ENCODE data around the gene P2RY6. TPM values are rescaled to one million over a fixed set of nuclear protein-coding genes. Genes with fewer than 3 reads are reported as not detected.

P2RY6 gene
- total RNA-seq, 1 donor from 2014 or later = not detected

- no peaks in the 10 kb centered on the region for H3K9me3 Mint-ChIP-seq
- peaks cover 5% of the 10 kb centered on the region for H3K4me1 Mint-ChIP-seq
- TF ChIP-seq CTCF (conservative IDR thresholded peaks at IDR 0.05) = no peak
- no peak for DNase-seq (ENCODE audit: low read depth, low spot score)
- H3K27me3 Mint-ChIP-seq (ENCODE audit: low read depth) = no peaks in the 10 kb centered on the region
- H3K4me3 Mint-ChIP-seq = no peak overlapping the region
- no peaks in the 10 kb centered on the region for H3K36me3 Mint-ChIP-seq (ENCODE audit: low read depth)
- H3K27ac Mint-ChIP-seq (ENCODE audit: unreplicated experiment) = no peak overlapping the region
Observed at GRCh38 chr11:73294604-73295003, 22.5 kb downstream of the P2RY6 start.

- no peak overlapping the region for H3K27ac Mint-ChIP-seq (ENCODE audit: unreplicated experiment)
- H3K36me3 Mint-ChIP-seq (ENCODE audit: low read depth) = no peaks in the 10 kb centered on the region
- H3K27me3 Mint-ChIP-seq (ENCODE audit: low read depth) = no peaks in the 10 kb centered on the region
- no peaks in the 10 kb centered on the region for H3K9me3 Mint-ChIP-seq
- TF ChIP-seq CTCF (conservative IDR thresholded peaks at IDR 0.05) = peak; percentile 88
- H3K4me1 Mint-ChIP-seq = peaks cover 4% of the 10 kb centered on the region
- no peak overlapping the region for H3K4me3 Mint-ChIP-seq
- peak; percentile 91 for DNase-seq (ENCODE audit: low read depth, low spot score)
Observed at GRCh38 chr11:73295241-73295995, 23.3 kb downstream of the P2RY6 start.

GRCh38 chr11:73295996-73296318 lies 23.8 kb downstream of the P2RY6 start:
- Mint-ChIP-seq H3K4me3 (no peak overlapping the region), H3K4me1 (peaks cover 4% of the 10 kb centered on the region), H3K36me3 (ENCODE audit: low read depth) (no peaks in the 10 kb centered on the region), H3K9me3 (no peaks in the 10 kb centered on the region), H3K27me3 (ENCODE audit: low read depth) (no peaks in the 10 kb centered on the region), H3K27ac (ENCODE audit: unreplicated experiment) (no peak overlapping the region)
- no peak for DNase-seq (ENCODE audit: low read depth, low spot score)
- no peak for TF ChIP-seq CTCF (conservative IDR thresholded peaks at IDR 0.05)

GRCh38 chr11:73296501-73297230 lies 24.5 kb downstream of the P2RY6 start:
- Mint-ChIP-seq H3K4me3 (no peak overlapping the region), H3K27ac (ENCODE audit: unreplicated experiment) (no peak overlapping the region), H3K4me1 (peaks cover 4% of the 10 kb centered on the region), H3K9me3 (no peaks in the 10 kb centered on the region), H3K36me3 (ENCODE audit: low read depth) (no peaks in the 10 kb centered on the region), H3K27me3 (ENCODE audit: low read depth) (no peaks in the 10 kb centered on the region)
- TF ChIP-seq CTCF (conservative IDR thresholded peaks at IDR 0.05) = no peak
- DNase-seq (ENCODE audit: low read depth, low spot score) = no peak

GRCh38 chr11:73297231-73297590 lies 25.1 kb downstream of the P2RY6 start:
- DNase-seq (ENCODE audit: low read depth, low spot score) = no peak
- H3K4me1 Mint-ChIP-seq = peaks cover 1% of the 10 kb centered on the region
- no peaks in the 10 kb centered on the region for H3K27me3 Mint-ChIP-seq (ENCODE audit: low read depth)
- no peak for TF ChIP-seq CTCF (conservative IDR thresholded peaks at IDR 0.05)
- no peak overlapping the region for H3K27ac Mint-ChIP-seq (ENCODE audit: unreplicated experiment)
- H3K4me3 Mint-ChIP-seq = no peak overlapping the region
- H3K9me3 Mint-ChIP-seq = no peaks in the 10 kb centered on the region
- no peaks in the 10 kb centered on the region for H3K36me3 Mint-ChIP-seq (ENCODE audit: low read depth)
